ENCODE measurements around the gene ATF7.
"Not testable (repeated sequence)": the region's sequence is repeated elsewhere in the genome, so short reads cannot be mapped to it uniquely, and the experiment has no call there.

The ATF7 gene

DNA sequence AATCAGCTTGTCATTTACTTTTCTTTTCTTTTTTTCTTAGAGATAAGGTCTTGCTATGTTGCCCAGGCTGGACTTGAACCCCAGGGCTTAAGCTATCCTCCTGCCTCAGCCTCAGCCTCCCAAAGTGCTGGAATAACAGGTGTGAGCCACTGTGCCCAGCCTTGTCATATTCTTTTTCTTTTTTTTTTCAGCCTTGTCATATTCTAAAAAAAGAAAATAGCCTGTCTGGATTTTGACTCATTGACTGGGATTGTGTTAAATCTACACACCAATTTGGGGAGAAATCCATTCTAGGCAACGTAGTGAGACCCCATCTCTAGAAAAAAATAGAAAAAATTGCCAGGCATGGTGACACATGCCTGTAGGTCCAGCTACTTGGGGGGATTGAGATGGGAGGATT lies 25.6 kb upstream of the ATF7 start:
- Mint-ChIP-seq H3K4me1 (no peaks in the 10 kb centered on the region), H3K27me3 (no peaks in the 10 kb centered on the region), H3K27ac (ENCODE audit: low read depth) (no peak overlapping the region), H3K36me3 (ENCODE audit: insufficient read depth) (no peaks in the 10 kb centered on the region), H3K9me3 (no peaks in the 10 kb centered on the region), H3K4me3 (no peak overlapping the region)
- ATAC-seq (replicated peaks; ENCODE audit: extremely low read depth, poor library complexity, severe bottlenecking) = no peak
- no peak for DNase-seq (ENCODE audit: low spot score in 2 of 2)

DNA sequence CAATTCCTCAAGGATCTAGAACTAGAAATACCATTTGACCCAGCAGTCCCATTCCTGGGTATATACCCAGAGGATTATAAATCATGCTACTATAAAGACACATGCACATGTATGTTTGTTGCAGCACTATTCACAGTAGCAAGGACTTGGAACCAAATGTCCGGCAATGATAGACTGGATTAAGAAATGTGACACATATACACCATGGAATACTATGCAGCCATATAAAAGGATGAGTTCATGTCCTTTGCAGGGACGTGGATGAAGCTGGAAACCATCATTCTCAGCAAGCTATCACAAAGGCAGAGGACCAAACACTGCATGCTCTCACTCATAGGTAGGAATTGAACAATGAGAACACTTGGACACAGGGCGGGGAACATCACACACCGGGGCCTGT lies 20.1 kb upstream of the ATF7 start:
- not testable (repeated sequence) for H3K36me3 Mint-ChIP-seq (ENCODE audit: insufficient read depth); H3K27me3 Mint-ChIP-seq; ATAC-seq (replicated peaks; ENCODE audit: extremely low read depth, poor library complexity, severe bottlenecking); H3K4me1 Mint-ChIP-seq; DNase-seq (ENCODE audit: low spot score in 2 of 2); H3K9me3 Mint-ChIP-seq; H3K4me3 Mint-ChIP-seq; H3K27ac Mint-ChIP-seq (ENCODE audit: low read depth)

DNA sequence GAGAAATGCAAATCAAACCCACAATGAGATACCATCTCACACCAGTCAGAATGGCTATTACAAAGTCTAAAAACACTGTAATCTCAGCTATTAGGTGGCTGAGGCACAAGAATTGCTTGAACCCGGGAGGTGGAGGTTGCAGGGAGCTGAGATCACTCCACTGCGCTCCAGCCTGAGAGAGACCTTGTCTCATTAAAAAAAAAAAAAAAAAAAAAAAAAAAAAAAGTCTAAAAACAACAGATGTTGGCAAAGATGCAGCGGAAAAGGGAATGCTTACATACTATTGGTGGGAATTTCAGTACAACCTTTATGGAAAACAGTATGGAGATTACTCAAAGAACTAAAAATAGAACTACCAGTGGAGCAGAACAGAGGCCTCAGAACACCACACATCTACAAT lies 19.0 kb upstream of the ATF7 start:
- H3K36me3 Mint-ChIP-seq (ENCODE audit: insufficient read depth) = peaks cover 1% of the 10 kb centered on the region
- ATAC-seq (replicated peaks; ENCODE audit: extremely low read depth, poor library complexity, severe bottlenecking) (no peak), DNase-seq (ENCODE audit: low spot score in 2 of 2) (no peak)
- no peaks in the 10 kb centered on the region for H3K4me1 Mint-ChIP-seq
- no peaks in the 10 kb centered on the region for H3K27me3 Mint-ChIP-seq
- H3K4me3 Mint-ChIP-seq = no peak overlapping the region
- no peak overlapping the region for H3K27ac Mint-ChIP-seq (ENCODE audit: low read depth)
- H3K9me3 Mint-ChIP-seq = no peaks in the 10 kb centered on the region

DNA sequence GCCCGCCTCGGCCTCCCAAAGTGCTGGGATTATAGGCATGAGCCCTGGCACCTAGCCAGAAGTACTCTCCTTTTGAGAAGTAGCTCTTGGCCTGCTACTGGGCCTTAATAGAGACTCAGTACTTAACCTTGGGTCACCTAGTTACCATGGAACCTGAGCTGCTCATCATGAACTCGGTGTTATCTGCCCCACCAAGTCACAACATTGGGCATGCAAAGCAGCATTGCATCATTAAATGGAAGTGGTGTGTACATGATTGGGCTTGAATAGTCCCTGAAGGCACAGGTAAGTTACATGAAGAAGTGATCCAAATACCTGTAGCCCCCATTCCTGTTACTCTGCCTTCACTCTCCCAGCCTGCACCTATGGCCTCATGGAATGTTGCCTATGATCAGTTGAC lies 18.0 kb upstream of the ATF7 start:
- no peaks in the 10 kb centered on the region for H3K27me3 Mint-ChIP-seq
- ATAC-seq (replicated peaks; ENCODE audit: extremely low read depth, poor library complexity, severe bottlenecking) = no peak
- H3K4me1 Mint-ChIP-seq = no peaks in the 10 kb centered on the region
- DNase-seq (ENCODE audit: low spot score in 2 of 2) = no peak
- H3K9me3 Mint-ChIP-seq = no peaks in the 10 kb centered on the region
- no peak overlapping the region for H3K27ac Mint-ChIP-seq (ENCODE audit: low read depth)
- peaks cover 1% of the 10 kb centered on the region for H3K36me3 Mint-ChIP-seq (ENCODE audit: insufficient read depth)
- no peak overlapping the region for H3K4me3 Mint-ChIP-seq

DNA sequence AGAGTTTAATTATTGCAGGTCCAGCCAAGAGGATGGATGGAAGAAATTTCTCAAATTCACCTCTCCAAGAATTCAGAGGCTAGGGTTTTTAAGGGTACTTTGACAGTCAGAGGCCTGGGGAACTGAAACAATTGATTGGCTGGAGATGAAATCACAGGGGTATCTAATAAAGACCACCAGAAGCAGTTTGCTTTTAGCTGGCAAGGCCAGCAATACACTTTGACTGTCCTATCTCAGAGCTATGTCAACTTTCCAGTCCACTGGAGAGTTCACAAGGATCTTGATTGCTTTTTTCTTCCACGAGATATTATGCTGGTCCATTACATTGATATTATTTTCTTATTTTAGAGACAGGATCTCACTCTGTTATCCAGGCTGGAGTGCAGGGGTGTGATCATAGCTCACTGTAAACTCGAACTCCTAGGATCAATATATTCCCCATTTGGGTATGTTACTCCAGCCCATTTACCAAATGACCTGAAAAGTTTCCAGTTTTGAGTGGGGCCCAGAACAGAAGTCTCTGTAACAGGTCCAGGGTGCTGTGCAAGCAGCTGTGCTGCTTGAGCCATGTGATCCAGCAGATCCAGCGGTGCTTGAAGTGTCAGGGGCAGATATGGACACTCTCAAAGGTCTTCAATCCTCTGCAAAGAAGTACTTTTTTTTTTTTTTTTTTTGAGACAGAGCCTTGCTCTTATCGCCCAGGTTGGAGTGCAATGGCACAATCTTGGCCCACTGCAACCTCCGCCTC lies 17.2 kb upstream of the ATF7 start:
- Mint-ChIP-seq H3K9me3 (no peaks in the 10 kb centered on the region), H3K27me3 (no peaks in the 10 kb centered on the region), H3K4me1 (no peaks in the 10 kb centered on the region), H3K27ac (ENCODE audit: low read depth) (no peak overlapping the region), H3K4me3 (no peak overlapping the region), H3K36me3 (ENCODE audit: insufficient read depth) (peaks cover 1% of the 10 kb centered on the region)
- DNase-seq (ENCODE audit: low spot score in 2 of 2) = no peak
- ATAC-seq (replicated peaks; ENCODE audit: extremely low read depth, poor library complexity, severe bottlenecking) = no peak

DNA sequence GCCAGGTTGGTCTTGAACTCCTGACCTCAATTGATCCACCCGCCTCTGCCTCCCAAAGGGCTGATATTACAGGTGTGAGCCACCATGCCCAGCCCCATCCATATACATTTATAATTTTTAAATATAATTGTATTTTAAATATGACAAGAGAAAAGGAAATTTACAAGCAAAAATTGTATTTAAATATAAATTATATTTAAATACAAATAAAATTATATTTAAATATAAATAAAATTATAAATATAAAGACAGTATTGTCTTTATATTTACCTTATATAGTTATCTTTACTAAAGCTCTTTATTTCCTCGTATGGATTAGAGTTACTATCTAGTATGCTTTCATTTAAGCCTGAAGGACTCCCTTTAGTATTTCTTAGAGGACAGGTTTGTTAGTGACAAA lies 11.9 kb upstream of the ATF7 start:
- Mint-ChIP-seq H3K9me3 (no peaks in the 10 kb centered on the region), H3K27me3 (no peaks in the 10 kb centered on the region), H3K4me1 (no peaks in the 10 kb centered on the region), H3K36me3 (ENCODE audit: insufficient read depth) (peaks cover under 1% of the 10 kb centered on the region), H3K4me3 (no peak overlapping the region), H3K27ac (ENCODE audit: low read depth) (no peak overlapping the region)
- DNase-seq (ENCODE audit: low spot score in 2 of 2) = no peak
- ATAC-seq (replicated peaks; ENCODE audit: extremely low read depth, poor library complexity, severe bottlenecking) = no peak

DNA sequence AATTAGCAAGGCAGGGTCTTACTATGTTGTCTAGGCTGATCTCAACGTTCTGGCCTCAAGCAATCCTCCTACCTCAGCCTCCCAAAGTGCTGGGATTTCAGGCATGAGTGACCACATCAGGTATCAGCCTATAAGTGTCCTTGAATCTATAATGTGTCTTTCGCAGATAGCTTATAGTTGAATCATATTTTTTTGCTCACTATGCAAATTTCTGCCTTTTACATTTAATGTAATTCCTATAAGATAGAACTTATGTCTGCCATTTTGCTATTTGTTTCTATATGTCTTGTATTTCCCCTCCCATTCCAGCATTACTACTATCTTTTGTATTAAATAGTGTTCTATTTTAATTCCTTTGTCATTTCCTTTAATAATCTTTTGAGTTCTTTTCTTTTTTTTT lies 10.5 kb upstream of the ATF7 start:
- no peaks in the 10 kb centered on the region for H3K9me3 Mint-ChIP-seq
- H3K27ac Mint-ChIP-seq (ENCODE audit: low read depth) = no peak overlapping the region
- ATAC-seq (replicated peaks; ENCODE audit: extremely low read depth, poor library complexity, severe bottlenecking) (no peak), DNase-seq (ENCODE audit: low spot score in 2 of 2) (no peak)
- no peaks in the 10 kb centered on the region for H3K27me3 Mint-ChIP-seq
- H3K4me3 Mint-ChIP-seq = no peak overlapping the region
- H3K4me1 Mint-ChIP-seq = no peaks in the 10 kb centered on the region
- no peaks in the 10 kb centered on the region for H3K36me3 Mint-ChIP-seq (ENCODE audit: insufficient read depth)

DNA sequence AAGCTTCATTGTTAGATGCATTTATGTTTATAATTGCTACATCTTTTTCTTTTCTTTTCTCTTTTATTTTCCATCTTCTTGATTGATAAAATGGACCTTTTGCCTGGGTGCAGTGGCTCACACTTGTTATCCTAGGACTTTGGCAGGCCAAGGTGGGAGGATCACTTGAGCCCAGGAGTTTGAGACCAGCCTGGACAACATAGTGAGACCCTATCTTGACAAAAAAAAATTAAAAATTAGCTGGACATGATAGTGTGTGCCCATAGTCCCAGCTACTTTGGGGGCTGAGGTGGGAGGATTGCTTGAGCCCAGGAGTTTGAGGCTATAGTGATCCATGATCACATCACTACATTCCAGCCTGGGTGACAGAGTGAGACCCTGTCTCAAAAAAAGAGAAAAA lies 9.5 kb upstream of the ATF7 start:
- not testable (repeated sequence) for H3K36me3 Mint-ChIP-seq (ENCODE audit: insufficient read depth); H3K27ac Mint-ChIP-seq (ENCODE audit: low read depth); ATAC-seq (replicated peaks; ENCODE audit: extremely low read depth, poor library complexity, severe bottlenecking); H3K4me1 Mint-ChIP-seq; H3K4me3 Mint-ChIP-seq; H3K9me3 Mint-ChIP-seq; DNase-seq (ENCODE audit: low spot score in 2 of 2); H3K27me3 Mint-ChIP-seq

DNA sequence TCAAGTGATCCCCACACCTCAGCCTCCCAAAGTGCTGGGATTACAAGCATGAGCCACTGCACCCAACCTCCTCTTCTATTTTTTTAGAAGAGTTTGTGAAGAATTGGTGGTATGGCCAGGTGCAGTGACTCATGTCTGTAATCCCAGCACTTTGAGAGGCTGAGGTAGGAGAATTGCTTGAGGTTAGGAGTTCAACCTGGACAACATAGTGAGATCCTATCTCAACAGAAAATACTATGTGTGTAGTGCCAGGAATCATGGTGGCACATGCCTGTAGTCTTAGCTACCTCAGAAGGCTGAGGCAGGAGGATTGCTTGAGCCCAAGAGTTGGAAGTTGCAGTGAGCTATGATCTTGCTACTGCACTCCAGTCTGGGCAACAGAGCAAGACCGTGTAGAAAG lies 5.5 kb upstream of the ATF7 start:
- Mint-ChIP-seq H3K4me3 (no peak overlapping the region), H3K27ac (ENCODE audit: low read depth) (no peak overlapping the region), H3K4me1 (peaks cover 5% of the 10 kb centered on the region), H3K9me3 (no peaks in the 10 kb centered on the region), H3K36me3 (ENCODE audit: insufficient read depth) (no peaks in the 10 kb centered on the region), H3K27me3 (no peaks in the 10 kb centered on the region)
- DNase-seq (ENCODE audit: low spot score in 2 of 2) (no peak), ATAC-seq (replicated peaks; ENCODE audit: extremely low read depth, poor library complexity, severe bottlenecking) (no peak)

DNA sequence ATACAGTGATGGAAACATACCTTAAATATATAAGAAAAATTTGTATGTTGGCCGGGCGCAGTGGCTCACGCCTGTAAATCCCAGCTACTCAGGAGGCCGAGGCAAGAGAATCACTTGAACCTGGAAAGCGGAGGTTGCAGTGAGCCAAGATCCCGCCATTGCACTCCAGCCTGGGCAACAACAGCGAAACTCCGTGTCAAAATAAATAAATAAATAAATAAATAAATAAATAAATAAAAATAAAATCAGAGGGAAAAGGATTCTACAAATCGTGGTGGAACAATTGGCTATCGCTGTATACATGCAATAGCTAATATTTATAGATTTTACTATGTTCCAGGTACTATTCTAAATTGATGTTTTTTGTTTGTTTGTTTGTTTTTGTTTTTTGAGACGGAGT lies 1.7 kb upstream of the ATF7 start:
- no peak for DNase-seq (ENCODE audit: low spot score in 2 of 2)
- Mint-ChIP-seq H3K36me3 (ENCODE audit: insufficient read depth) (peaks cover 13% of the 10 kb centered on the region), H3K27me3 (no peaks in the 10 kb centered on the region), H3K27ac (ENCODE audit: low read depth) (no peak overlapping the region), H3K4me3 (no peak overlapping the region), H3K9me3 (no peaks in the 10 kb centered on the region), H3K4me1 (peaks cover 28% of the 10 kb centered on the region)
- ATAC-seq (replicated peaks; ENCODE audit: extremely low read depth, poor library complexity, severe bottlenecking) = no peak

DNA sequence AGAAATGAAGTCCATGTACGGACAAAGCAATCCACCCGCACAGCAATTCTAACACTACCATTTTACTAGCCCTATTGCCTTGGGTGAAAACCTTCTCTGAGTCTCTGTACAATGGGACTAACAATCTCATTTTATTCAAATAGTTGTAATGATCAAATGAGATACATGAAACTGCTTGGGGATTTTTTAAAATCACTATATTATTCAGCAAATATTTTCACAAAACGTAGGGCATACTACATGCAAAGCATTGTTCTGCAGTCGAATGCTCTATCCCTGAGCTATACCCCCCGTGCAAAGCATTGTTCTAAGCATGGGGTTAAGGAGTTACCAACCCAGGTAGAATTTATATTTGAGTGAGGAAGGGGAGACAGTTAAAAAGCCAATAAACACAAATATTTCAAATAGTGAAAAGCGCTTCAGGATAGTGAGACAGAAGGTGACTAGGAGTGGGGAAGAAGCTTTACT lies 554 bp upstream of the ATF7 start:
- no peaks in the 10 kb centered on the region for H3K9me3 Mint-ChIP-seq
- peak overlapping the region; percentile 97 for H3K27ac Mint-ChIP-seq (ENCODE audit: low read depth)
- H3K27me3 Mint-ChIP-seq = no peaks in the 10 kb centered on the region
- H3K36me3 Mint-ChIP-seq (ENCODE audit: insufficient read depth) = peaks cover 13% of the 10 kb centered on the region
- peaks cover 28% of the 10 kb centered on the region for H3K4me1 Mint-ChIP-seq
- peak overlapping the region; percentile 98 for H3K4me3 Mint-ChIP-seq
- DNase-seq (ENCODE audit: low spot score in 2 of 2) (no peak), ATAC-seq (replicated peaks; ENCODE audit: extremely low read depth, poor library complexity, severe bottlenecking) (no peak)

DNA sequence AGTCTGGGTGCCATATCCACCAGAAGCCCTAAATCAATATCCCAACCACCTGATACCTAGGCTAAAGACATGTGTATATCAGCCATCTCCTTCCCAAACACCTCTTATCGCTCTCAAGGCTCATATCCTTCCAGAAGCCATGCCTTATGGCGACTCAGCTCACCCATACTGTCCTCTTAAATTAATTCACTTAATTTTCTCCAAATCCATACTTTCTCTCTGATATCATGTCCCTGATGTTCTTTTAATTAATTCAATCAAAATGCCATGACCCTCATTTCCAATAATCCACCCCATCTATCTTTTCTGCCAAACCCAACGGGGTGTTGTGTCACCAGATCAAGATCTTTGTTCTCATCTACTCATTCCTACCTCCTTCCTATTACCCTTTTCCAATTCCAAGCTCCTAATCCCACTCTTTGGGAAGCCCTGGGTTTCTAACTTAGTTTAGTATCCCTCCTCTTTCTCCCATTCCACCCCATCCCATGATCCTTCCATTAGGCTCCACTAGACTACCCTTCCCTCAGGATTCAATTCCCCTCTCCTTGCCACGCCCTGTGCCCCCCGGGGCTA lies 723 bp downstream of the ATF7 start:
- Mint-ChIP-seq H3K4me3 (peak overlapping the region; percentile 98), H3K27me3 (no peaks in the 10 kb centered on the region), H3K4me1 (peaks cover 28% of the 10 kb centered on the region), H3K9me3 (no peaks in the 10 kb centered on the region), H3K27ac (ENCODE audit: low read depth) (peak overlapping the region; percentile 97), H3K36me3 (ENCODE audit: insufficient read depth) (peaks cover 15% of the 10 kb centered on the region)
- ATAC-seq (replicated peaks; ENCODE audit: extremely low read depth, poor library complexity, severe bottlenecking) (no peak), DNase-seq (ENCODE audit: low spot score in 2 of 2) (no peak)

DNA sequence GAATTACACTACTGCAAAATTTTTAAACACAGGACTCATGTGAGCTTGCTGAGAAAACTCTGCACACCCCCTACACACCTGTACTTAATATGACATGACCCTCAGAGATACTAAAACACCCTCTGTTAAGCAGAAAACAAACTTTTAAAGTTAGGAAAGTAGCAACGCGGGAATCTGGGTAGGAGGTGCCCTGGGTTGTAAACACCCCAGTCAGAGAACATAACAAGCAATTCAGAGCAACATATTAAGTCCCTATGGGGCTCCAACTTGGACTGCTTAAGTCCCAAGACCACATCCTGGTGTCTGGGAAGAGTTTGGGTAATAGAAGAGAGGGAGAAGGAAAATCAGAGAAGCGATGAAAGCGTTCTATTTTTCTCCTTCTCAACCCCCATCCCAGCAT lies 1.2 kb downstream of the ATF7 start:
- DNase-seq (ENCODE audit: low spot score in 2 of 2) = no peak

More for the DNA sequence above, 1.2 kb downstream of the ATF7 start:
- Mint-ChIP-seq H3K4me3 (peak overlapping the region; percentile 98), H3K4me1 (peaks cover 28% of the 10 kb centered on the region), H3K36me3 (ENCODE audit: insufficient read depth) (peaks cover 15% of the 10 kb centered on the region), H3K9me3 (no peaks in the 10 kb centered on the region), H3K27me3 (no peaks in the 10 kb centered on the region), H3K27ac (ENCODE audit: low read depth) (peak overlapping the region; percentile 97)
- ATAC-seq (replicated peaks; ENCODE audit: extremely low read depth, poor library complexity, severe bottlenecking) = no peak
